RKO (cell line): ENCODE results near the gene LUZP1.
"Not testable (repeated sequence)": the region's sequence is repeated elsewhere in the genome, so short reads cannot be mapped to it uniquely, and the experiment has no call there.

Experiments
- DNase-seq: peaks from one replicate; pipeline ENCODE4 v3.0.0-alpha.2; 2016; ENCODE audit warnings: low spot score

LUZP1 gene

GRCh38 chr1:23168445-23169194 is at the start of gene LUZP1:
Gene LUZP1 (minus strand): TSS chr1:23168856.
- peak; percentile 79 for DNase-seq

- no peak for DNase-seq
Observed at GRCh38 chr1:23217421-23218115, 48.9 kb upstream of the LUZP1 start, which contains the start of gene HTR1D. Gene HTR1D (minus strand): TSS chr1:23217502. CDS start chr1:23194219, 23,283 bp downstream.

GRCh38 chr1:23216771-23217420 is 48.2 kb upstream of the LUZP1 start:
- no peak for DNase-seq

GRCh38 chr1:23215751-23216449 is 47.2 kb upstream of the LUZP1 start:
- no peak for DNase-seq

- DNase-seq: no peak
Observed at GRCh38 chr1:23215291-23215690, 46.6 kb upstream of the LUZP1 start.

- DNase-seq: no peak
Observed at GRCh38 chr1:23214640-23215039, 46.0 kb upstream of the LUZP1 start.

- DNase-seq: no peak
Observed at GRCh38 chr1:23211955-23212354, 43.3 kb upstream of the LUZP1 start.

- no peak for DNase-seq
Observed at GRCh38 chr1:23210963-23211362, 42.3 kb upstream of the LUZP1 start.

- no peak for DNase-seq
Observed at GRCh38 chr1:23210351-23210785, 41.7 kb upstream of the LUZP1 start.

GRCh38 chr1:23209770-23210169 is 41.1 kb upstream of the LUZP1 start:
- no peak for DNase-seq

GRCh38 chr1:23208527-23208926 is 39.9 kb upstream of the LUZP1 start:
- no peak for DNase-seq

- DNase-seq: not testable (repeated sequence)
Observed at GRCh38 chr1:23207733-23208132, 39.1 kb upstream of the LUZP1 start.

- peak; percentile 21 for DNase-seq
Observed at GRCh38 chr1:23202263-23202749, 33.6 kb upstream of the LUZP1 start.

GRCh38 chr1:23200883-23201282 is 32.2 kb upstream of the LUZP1 start:
- no peak for DNase-seq

GRCh38 chr1:23198373-23198772 is 29.7 kb upstream of the LUZP1 start:
- peak; percentile 95 for DNase-seq

- DNase-seq: peak; percentile 95
Observed at GRCh38 chr1:23196627-23197328, 28.1 kb upstream of the LUZP1 start.

GRCh38 chr1:23194119-23194984 is 25.7 kb upstream of the LUZP1 start:
- DNase-seq: no peak

GRCh38 chr1:23193391-23194118 is 24.9 kb upstream of the LUZP1 start:
- no peak for DNase-seq

GRCh38 chr1:23191199-23191598 is 22.5 kb upstream of the LUZP1 start:
- DNase-seq: no peak
